Measurements from ENCODE around the gene RGS18.

The RGS18 gene

DNA sequence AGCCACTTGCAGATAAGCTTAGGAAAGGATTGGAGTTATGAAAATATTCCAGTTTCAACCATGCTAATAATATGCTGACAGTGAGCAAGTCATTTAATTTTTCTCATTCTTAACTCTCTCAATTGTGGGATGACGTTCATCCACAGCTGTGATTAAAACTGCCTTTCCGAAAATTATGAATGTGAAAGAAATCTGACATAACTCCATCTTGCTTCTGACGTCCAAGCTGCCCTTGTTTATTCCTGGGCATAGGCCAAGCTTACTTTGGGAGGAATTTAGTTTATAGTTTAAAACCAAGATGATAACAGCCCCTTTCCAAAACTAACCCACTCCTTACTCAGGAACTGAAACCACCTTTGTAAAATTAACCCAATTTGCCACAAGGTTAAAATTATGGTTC is 11.0 kb upstream of the RGS18 start:
- no peak for TF ChIP-seq EZH2phosphoT487 (IDR thresholded peaks at IDR 0.05; ENCODE audit: borderline replicate concordance)
- TF ChIP-seq, protein P1, sequence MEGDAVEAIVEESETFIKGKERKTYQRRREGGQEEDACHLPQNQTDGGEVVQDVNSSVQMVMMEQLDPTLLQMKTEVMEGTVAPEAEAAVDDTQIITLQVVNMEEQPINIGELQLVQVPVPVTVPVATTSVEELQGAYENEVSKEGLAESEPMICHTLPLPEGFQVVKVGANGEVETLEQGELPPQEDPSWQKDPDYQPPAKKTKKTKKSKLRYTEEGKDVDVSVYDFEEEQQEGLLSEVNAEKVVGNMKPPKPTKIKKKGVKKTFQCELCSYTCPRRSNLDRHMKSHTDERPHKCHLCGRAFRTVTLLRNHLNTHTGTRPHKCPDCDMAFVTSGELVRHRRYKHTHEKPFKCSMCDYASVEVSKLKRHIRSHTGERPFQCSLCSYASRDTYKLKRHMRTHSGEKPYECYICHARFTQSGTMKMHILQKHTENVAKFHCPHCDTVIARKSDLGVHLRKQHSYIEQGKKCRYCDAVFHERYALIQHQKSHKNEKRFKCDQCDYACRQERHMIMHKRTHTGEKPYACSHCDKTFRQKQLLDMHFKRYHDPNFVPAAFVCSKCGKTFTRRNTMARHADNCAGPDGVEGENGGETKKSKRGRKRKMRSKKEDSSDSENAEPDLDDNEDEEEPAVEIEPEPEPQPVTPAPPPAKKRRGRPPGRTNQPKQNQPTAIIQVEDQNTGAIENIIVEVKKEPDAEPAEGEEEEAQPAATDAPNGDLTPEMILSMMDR (conservative IDR thresholded peaks at IDR 0.05; ENCODE audit: low read length): no peak
- Histone ChIP-seq H3K79me2 (ENCODE audit: insufficient read depth, low read length) (no peaks in the 10 kb centered on the region), H3K4me2 (ENCODE audit: low read depth, low read length, poor library complexity, severe bottlenecking) (no peak overlapping the region), H3K27me3 (ENCODE audit: insufficient read depth, low read length, poor library complexity, severe bottlenecking) (no peaks in the 10 kb centered on the region), H3K4me1 (ENCODE audit: insufficient read depth, low read length, poor library complexity, severe bottlenecking) (peaks cover 16% of the 10 kb centered on the region), H3K9me3 (ENCODE audit: insufficient read depth, low read depth, low read length) (0 out of 2 replicates have a peak, but pooled peaks cover 7% of the 10 kb centered on the region), H3K9me2 (replicated peaks; ENCODE audit: low read depth, low read length) (no peaks in the 10 kb centered on the region), H2AFZ (ENCODE audit: low read length) (no peak overlapping the region), H3K36me3 (ENCODE audit: insufficient read depth, low read length) (no peaks in the 10 kb centered on the region), H4K20me1 (ENCODE audit: insufficient read depth, low read length, poor library complexity, severe bottlenecking) (no peaks in the 10 kb centered on the region), H3F3A (ENCODE audit: low read depth) (0 out of 2 replicates have a peak, but pooled peaks cover 3% of the 10 kb centered on the region), H3K4me3 (ENCODE audit: low read length, poor library complexity, severe bottlenecking) (no peak overlapping the region), H3K9ac (ENCODE audit: low read depth, low read length, poor library complexity, severe bottlenecking) (no peak overlapping the region)

DNA sequence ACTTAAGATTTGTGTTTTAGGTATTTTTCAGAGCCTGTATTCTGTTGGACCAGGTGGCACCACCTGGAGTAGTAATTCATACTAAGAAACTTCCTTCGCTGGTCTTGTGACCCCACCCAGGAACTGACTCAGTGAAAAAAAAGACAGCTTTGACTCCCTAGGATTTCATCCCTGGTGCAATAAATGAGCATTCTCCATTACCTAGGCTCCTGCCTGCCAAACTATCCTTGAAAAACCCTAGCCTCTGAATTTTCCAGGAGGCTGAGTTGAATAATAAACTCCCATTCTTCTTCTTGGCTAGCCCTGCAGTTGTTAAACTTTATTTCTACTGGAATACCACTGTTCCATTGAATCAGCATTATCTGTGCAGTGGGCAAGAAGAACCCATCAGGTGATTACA is 10.6 kb upstream of the RGS18 start:
- H3K27me3 ChIP-seq (ENCODE audit: insufficient read depth, low read length, poor library complexity, severe bottlenecking): no peaks in the 10 kb centered on the region
- no peaks in the 10 kb centered on the region for H3K36me3 ChIP-seq (ENCODE audit: insufficient read depth, low read length)
- no peak overlapping the region for H3K9ac ChIP-seq (ENCODE audit: low read depth, low read length, poor library complexity, severe bottlenecking)
- 0 out of 2 replicates have a peak, but pooled peaks cover 7% of the 10 kb centered on the region for H3K9me3 ChIP-seq (ENCODE audit: insufficient read depth, low read depth, low read length)
- no peaks in the 10 kb centered on the region for H3K79me2 ChIP-seq (ENCODE audit: insufficient read depth, low read length)
- H4K20me1 ChIP-seq (ENCODE audit: insufficient read depth, low read length, poor library complexity, severe bottlenecking): no peaks in the 10 kb centered on the region
- H3K4me1 ChIP-seq (ENCODE audit: insufficient read depth, low read length, poor library complexity, severe bottlenecking): peaks cover 21% of the 10 kb centered on the region
- peak overlapping the region; percentile 18 for H3K4me2 ChIP-seq (ENCODE audit: low read depth, low read length, poor library complexity, severe bottlenecking)
- H3K9me2 ChIP-seq (replicated peaks; ENCODE audit: low read depth, low read length): no peaks in the 10 kb centered on the region
- H2AFZ ChIP-seq (ENCODE audit: low read length): no peak overlapping the region
- H3K4me3 ChIP-seq (ENCODE audit: low read length, poor library complexity, severe bottlenecking): no peak overlapping the region
- H3F3A ChIP-seq (ENCODE audit: low read depth): 0 out of 2 replicates have a peak, but pooled peaks cover 3% of the 10 kb centered on the region
- TF ChIP-seq EZH2phosphoT487 (IDR thresholded peaks at IDR 0.05; ENCODE audit: borderline replicate concordance): no peak
- TF ChIP-seq, protein P1 (conservative IDR thresholded peaks at IDR 0.05; ENCODE audit: low read length): no peak

DNA sequence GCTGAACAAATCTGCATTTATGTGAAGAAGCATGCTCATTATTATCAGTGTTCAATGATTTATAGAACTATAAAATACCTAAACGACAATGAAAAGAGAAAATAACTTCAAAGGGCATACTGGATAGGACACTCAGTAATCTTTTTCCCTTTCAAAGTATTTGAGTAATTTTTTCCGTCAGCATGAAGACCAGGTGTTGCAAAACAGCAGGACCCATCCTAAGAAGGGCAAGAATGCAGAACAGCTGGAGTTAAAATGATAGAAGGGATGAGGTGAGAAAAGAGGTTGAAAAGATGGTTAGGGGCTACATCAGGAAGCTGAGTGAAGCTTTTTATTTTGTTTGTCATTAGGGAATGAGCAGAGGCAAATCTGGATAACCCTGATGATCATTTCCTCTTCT is 7.1 kb upstream of the RGS18 start:
- no peak overlapping the region for H3K9ac ChIP-seq (ENCODE audit: low read depth, low read length, poor library complexity, severe bottlenecking)
- no peaks in the 10 kb centered on the region for H3K36me3 ChIP-seq (ENCODE audit: insufficient read depth, low read length)
- H3K4me2 ChIP-seq (ENCODE audit: low read depth, low read length, poor library complexity, severe bottlenecking): no peak overlapping the region
- 0 out of 2 replicates have a peak, but pooled peaks cover 5% of the 10 kb centered on the region for H3K9me3 ChIP-seq (ENCODE audit: insufficient read depth, low read depth, low read length)
- H3K4me1 ChIP-seq (ENCODE audit: insufficient read depth, low read length, poor library complexity, severe bottlenecking): peaks cover 43% of the 10 kb centered on the region
- H3K9me2 ChIP-seq (replicated peaks; ENCODE audit: low read depth, low read length): no peaks in the 10 kb centered on the region
- no peak overlapping the region for H2AFZ ChIP-seq (ENCODE audit: low read length)
- H4K20me1 ChIP-seq (ENCODE audit: insufficient read depth, low read length, poor library complexity, severe bottlenecking): no peaks in the 10 kb centered on the region
- no peaks in the 10 kb centered on the region for H3K27me3 ChIP-seq (ENCODE audit: insufficient read depth, low read length, poor library complexity, severe bottlenecking)
- TF ChIP-seq, protein P1 (conservative IDR thresholded peaks at IDR 0.05; ENCODE audit: low read length): no peak
- no peak for TF ChIP-seq EZH2phosphoT487 (IDR thresholded peaks at IDR 0.05; ENCODE audit: borderline replicate concordance)
- no peaks in the 10 kb centered on the region for H3K79me2 ChIP-seq (ENCODE audit: insufficient read depth, low read length)
- H3F3A ChIP-seq (ENCODE audit: low read depth): 0 out of 2 replicates have a peak, but pooled peaks cover 3% of the 10 kb centered on the region
- H3K4me3 ChIP-seq (ENCODE audit: low read length, poor library complexity, severe bottlenecking): no peak overlapping the region
